ENCODE results near the gene DDOST.

GRCh38 chr1:20705203-20705755, 44.1 kb upstream of the DDOST start:
- TF ChIP-seq, protein P1, sequence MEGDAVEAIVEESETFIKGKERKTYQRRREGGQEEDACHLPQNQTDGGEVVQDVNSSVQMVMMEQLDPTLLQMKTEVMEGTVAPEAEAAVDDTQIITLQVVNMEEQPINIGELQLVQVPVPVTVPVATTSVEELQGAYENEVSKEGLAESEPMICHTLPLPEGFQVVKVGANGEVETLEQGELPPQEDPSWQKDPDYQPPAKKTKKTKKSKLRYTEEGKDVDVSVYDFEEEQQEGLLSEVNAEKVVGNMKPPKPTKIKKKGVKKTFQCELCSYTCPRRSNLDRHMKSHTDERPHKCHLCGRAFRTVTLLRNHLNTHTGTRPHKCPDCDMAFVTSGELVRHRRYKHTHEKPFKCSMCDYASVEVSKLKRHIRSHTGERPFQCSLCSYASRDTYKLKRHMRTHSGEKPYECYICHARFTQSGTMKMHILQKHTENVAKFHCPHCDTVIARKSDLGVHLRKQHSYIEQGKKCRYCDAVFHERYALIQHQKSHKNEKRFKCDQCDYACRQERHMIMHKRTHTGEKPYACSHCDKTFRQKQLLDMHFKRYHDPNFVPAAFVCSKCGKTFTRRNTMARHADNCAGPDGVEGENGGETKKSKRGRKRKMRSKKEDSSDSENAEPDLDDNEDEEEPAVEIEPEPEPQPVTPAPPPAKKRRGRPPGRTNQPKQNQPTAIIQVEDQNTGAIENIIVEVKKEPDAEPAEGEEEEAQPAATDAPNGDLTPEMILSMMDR (conservative IDR thresholded peaks at IDR 0.05; ENCODE audit: low read length), result no peak
- TF ChIP-seq EZH2phosphoT487 (IDR thresholded peaks at IDR 0.05; ENCODE audit: borderline replicate concordance, low read depth, low read length), result no peak

Measured in OCI-LY7 (cell line).